RWPE1 (cell line): ENCODE data around the gene SMYD3.

Source experiments
- CTCF ChIA-PET: fragments of 350-600 bp; sonication (Branson Sonifier 250); formaldehyde crosslinking; extraction: SDS; loops from one replicate; lab custom pipeline; 2021; lab: Yijun Ruan, JAX
- POLR2A ChIA-PET: fragments of 400-600 bp; formaldehyde crosslinking; extraction: SDS; loops from one replicate; lab custom pipeline; 2020; ENCODE audit warnings: antibody characterized with exemption; ENCODE audit not compliant: low non-redundant PET; lab: Yijun Ruan, JAX
- DNase-seq: peaks from one replicate; pipeline ENCODE4 v3.0.0; 2012; ENCODE audit warnings: low spot score
- H3K27ac ChIP-seq: fragments of 450-650 bp; 2 replicates; pipeline ENCODE4 v1.5.1; 2017
- CTCF ChIP-seq: fragments of 450-650 bp; conservative IDR thresholded peaks from 2 replicates; pipeline ENCODE4 v1.5.1; 2017; ENCODE audit warnings: low read depth, mild to moderate bottlenecking

The SMYD3 gene

GRCh38 chr1:246144931-246145330 lies 362.1 kb downstream of the SMYD3 start:
- no peak for DNase-seq
- H3K27ac ChIP-seq, result no peak overlapping the region
- no peak for TF ChIP-seq CTCF
- POLR2A ChIA-PET, result no interaction called here
- CTCF ChIA-PET, result no interaction called here

GRCh38 chr1:246142320-246142893 lies 364.7 kb downstream of the SMYD3 start:
- ChIA-PET POLR2A (no interaction called here), CTCF (no interaction called here)
- TF ChIP-seq CTCF, result no peak
- H3K27ac ChIP-seq, result no peak overlapping the region
- peak; percentile 78 for DNase-seq

- ChIA-PET POLR2A (no interaction called here), CTCF (no interaction called here)
- no peak for DNase-seq
- H3K27ac ChIP-seq, result no peak overlapping the region
- no peak for TF ChIP-seq CTCF
Measured at GRCh38 chr1:246141306-246141705, 365.8 kb downstream of the SMYD3 start.

- ChIA-PET POLR2A (no interaction called here), CTCF (no interaction called here)
- peak; percentile 83 for DNase-seq
- no peak for TF ChIP-seq CTCF
- no peak overlapping the region for H3K27ac ChIP-seq
Measured at GRCh38 chr1:246139745-246140182, 367.3 kb downstream of the SMYD3 start.

- no peak for TF ChIP-seq CTCF
- H3K27ac ChIP-seq, result no peak overlapping the region
- no peak for DNase-seq
- ChIA-PET POLR2A (no interaction called here), CTCF (no interaction called here)
Measured at GRCh38 chr1:246138781-246139180, 368.3 kb downstream of the SMYD3 start.

GRCh38 chr1:246136477-246136876 lies 370.6 kb downstream of the SMYD3 start:
- POLR2A ChIA-PET, result no interaction called here

More at GRCh38 chr1:246136477-246136876, 370.6 kb downstream of the SMYD3 start:
- no peak for TF ChIP-seq CTCF
- no peak for DNase-seq
- CTCF ChIA-PET, result no interaction called here
- H3K27ac ChIP-seq, result no peak overlapping the region
